LNCAP (cell line): ENCODE measurements around the gene DLGAP4.

ENCODE experiments used
- TF ChIP-seq, protein P1 (sequence below): fragments of 450-650 bp; IDR thresholded peaks from 2 replicates; pipeline ENCODE4 v1.5.1; 2017; ENCODE audit warnings: mild to moderate bottlenecking

DLGAP4 gene

DNA sequence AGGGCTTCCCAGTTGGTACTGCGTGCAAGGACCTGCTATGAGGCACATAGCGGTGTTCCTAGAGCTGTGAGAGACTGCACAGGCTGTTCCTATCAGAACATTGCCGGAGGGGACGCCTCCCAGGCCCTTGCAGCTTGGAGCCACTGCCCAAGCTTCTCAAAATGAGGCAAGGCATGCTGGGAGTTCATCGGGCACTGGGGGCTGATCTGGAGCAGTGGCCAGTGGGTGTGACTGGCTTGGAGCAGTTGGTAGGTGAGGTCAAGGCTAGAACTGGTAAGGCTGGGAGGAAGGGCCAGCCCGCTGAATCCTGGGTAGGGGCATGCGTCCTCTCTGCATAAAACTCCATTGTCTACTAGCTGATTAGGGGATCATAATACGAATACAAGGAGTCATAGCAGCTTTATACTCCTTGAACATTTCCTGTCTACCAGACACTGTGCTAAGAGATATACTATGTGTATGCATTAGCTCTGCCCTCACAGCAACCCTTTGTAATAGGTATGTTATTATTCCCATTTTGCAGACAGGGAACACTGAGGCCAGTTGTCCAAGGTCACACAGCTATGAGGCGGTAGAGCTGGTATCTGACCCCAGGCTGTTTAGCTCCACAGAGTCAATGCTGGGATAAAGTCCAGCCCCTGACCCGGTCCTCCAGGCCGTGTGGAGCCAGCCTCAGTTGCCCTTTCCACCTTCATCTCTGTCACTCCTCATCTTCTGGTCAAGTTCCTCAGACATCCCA lies 53.7 kb downstream of the DLGAP4 start:
- TF ChIP-seq, protein P1, sequence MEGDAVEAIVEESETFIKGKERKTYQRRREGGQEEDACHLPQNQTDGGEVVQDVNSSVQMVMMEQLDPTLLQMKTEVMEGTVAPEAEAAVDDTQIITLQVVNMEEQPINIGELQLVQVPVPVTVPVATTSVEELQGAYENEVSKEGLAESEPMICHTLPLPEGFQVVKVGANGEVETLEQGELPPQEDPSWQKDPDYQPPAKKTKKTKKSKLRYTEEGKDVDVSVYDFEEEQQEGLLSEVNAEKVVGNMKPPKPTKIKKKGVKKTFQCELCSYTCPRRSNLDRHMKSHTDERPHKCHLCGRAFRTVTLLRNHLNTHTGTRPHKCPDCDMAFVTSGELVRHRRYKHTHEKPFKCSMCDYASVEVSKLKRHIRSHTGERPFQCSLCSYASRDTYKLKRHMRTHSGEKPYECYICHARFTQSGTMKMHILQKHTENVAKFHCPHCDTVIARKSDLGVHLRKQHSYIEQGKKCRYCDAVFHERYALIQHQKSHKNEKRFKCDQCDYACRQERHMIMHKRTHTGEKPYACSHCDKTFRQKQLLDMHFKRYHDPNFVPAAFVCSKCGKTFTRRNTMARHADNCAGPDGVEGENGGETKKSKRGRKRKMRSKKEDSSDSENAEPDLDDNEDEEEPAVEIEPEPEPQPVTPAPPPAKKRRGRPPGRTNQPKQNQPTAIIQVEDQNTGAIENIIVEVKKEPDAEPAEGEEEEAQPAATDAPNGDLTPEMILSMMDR, result no peak

DNA sequence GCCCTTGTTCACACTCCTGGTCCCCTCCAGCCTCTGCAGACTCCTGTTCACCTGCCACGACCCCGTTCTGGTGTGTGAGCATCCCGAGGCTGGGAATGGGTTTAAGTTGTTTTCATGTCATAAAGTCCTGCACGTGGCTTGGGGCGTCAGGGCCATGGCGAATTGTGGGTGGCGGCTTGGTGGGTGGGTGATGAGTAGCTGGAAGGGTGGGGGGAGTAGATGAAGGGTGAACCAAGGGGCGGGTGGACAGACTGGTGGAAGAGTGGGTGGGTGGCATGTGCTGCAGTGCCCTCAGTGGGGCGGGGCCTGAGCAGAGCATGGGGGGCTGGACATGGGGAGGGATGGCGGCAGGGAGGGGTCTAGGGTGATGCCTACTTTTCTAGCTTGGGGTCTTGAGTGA lies 54.3 kb downstream of the DLGAP4 start:
- TF ChIP-seq, protein P1, result no peak

DNA sequence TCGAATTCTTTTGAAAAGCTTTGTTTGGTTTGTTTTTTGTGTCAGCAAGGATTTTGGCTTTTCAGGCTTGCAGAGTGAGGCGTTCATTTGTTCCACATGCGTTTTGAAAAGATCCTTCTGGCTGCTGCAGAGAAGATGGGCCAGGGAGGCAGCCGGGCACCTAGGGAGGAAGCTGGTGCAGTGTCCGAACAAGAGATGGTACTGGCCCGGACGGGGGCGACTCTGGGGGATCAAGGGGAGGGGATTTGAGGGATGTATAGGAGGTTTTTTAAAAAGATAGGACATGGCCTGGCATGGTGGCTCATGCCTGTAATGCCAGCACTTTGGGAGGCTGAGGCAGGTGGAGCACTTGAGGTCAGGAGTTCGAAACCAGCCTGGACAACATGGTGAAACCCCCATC lies 55.3 kb downstream of the DLGAP4 start:
- TF ChIP-seq, protein P1, result no peak

DNA sequence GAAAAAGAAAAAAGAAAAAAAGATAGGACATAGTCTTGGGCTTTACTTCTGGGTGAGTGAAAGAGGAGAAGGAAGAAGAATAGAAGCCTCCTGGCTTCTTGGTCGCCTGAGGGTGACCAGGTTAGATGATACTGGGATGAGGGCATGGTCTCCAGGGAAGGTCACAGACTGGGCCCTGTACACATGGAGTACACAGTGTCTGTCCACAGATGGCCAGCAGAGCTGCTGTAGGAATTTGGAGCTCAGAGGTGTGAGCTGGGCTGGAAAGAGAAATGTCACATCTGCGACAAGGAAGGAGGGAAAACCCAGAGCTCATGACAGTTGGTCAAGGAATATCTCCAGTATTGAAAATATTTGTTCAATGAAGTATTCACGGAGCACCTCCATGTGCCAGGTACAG lies 56.1 kb downstream of the DLGAP4 start:
- TF ChIP-seq, protein P1, result no peak

DNA sequence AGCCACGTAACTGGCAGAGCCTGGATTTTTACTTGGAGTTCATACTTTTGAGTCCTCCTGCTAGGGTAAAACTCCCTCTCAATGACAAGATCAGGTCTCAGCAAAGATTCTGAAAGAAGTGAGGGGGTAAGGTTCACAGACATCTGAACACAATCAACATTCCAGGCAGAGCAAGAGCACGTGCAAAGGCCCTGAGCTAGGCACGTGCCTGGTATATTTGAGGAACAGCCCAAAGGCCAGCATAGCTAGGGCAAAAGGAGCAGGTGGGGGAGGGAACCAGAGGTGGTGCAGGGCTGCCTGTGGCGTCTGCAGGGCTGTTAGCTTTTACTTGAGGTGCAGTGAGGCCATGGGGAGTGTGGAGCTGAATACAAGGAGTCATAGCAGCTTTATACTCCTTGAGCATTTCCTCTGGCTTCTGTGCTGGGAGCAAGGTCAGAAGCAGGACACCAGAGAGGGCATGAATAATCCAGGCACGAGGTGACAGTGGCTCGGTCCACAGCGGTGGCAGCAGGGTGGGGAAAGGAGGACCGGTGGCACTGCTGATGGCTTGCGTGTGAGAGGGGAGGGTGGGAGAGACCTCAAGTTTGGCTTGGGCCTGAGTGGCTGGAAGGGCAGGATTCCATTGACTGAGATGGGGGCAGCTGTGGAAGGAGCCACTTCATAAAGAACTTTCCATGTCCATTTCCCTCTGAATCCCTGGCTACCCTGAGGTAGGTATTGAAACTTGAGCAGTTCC lies 57.0 kb downstream of the DLGAP4 start:
- TF ChIP-seq, protein P1, result no peak

DNA sequence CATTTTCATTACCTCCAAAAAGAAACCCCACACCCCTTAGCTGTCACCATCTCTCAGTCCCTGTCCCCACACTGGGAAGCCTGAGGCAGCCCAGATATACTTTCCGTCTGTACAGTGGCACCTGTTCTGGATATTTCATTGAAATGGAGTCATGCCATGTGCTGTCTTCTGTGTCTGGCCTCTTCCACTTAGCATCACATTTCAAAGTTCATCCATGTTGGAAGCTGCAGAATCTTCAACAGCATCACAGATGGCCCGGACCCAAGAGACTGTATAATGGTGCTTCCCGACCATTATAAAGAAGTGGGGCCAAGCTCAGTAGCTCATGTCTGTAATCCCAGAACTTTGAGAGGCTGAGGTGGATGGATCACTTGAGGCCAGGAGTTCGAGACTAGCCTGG lies 58.4 kb downstream of the DLGAP4 start:
- TF ChIP-seq, protein P1, result no peak

DNA sequence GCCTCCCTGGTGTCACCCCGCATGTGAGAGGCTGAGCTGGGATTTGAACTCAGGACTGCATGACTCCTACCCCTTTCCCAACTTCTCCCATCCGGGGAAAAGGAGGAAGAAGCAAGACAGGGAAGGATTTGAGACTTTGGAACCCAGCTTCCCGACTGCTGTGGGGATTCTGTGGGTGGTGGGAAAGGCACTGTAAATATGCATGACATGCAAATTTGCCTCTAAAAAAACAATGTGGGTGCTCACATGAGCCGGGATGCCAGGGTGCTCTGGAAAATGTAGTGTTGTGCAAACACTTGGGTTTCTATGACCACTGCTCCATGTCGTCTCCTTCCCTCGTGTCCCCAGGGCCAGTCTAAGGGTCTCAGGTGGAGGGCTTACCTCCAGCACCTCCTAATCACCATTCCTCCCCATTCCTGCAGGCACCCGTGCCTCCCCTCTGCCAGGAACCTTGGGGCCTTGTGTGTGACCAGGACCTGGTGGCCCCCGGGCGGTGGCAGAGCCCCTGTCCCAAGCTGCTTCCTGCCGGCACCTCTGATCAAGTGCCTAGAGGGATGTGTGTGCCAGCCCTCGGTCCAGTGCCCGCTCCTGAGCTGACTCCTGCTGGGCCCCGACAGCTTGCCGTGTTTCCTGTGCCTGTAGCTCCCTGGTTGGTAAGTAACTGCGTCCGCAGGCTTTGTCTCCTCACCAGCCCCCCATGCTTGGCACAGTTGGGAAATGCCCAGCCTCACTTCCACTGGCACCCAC lies 60.7 kb downstream of the DLGAP4 start:
- TF ChIP-seq, protein P1, result no peak
